Renal cortex interstitium (tissue), 11 donors: ENCODE measurements around the gene KAZN. TPM values are rescaled to one million over a fixed set of nuclear protein-coding genes. Genes with fewer than 3 reads are reported as not detected.

ENCODE experiments used
- DNase-seq, 11 donors: peaks; one replicate each; pipeline ENCODE4 v3.0.0-alpha.2; 2013; ENCODE audit warnings: low read depth in 9 of 11, low spot score in 4 of 11; ENCODE audit errors: extremely low read depth in 1 of 11
- polyA plus RNA-seq, 3 donors: library from polyadenylated mRNA; unstranded; fragments of 120-200 nt; gene quantifications; one replicate each; pipeline ENCODE4 v1.2.1, GENCODE V29; 2013; ENCODE audit not compliant: insufficient read length in 3 of 3

KAZN gene
- polyA plus RNA-seq, 3 donors = 32.3 to 43.3 (median 34.6) TPM

DNA sequence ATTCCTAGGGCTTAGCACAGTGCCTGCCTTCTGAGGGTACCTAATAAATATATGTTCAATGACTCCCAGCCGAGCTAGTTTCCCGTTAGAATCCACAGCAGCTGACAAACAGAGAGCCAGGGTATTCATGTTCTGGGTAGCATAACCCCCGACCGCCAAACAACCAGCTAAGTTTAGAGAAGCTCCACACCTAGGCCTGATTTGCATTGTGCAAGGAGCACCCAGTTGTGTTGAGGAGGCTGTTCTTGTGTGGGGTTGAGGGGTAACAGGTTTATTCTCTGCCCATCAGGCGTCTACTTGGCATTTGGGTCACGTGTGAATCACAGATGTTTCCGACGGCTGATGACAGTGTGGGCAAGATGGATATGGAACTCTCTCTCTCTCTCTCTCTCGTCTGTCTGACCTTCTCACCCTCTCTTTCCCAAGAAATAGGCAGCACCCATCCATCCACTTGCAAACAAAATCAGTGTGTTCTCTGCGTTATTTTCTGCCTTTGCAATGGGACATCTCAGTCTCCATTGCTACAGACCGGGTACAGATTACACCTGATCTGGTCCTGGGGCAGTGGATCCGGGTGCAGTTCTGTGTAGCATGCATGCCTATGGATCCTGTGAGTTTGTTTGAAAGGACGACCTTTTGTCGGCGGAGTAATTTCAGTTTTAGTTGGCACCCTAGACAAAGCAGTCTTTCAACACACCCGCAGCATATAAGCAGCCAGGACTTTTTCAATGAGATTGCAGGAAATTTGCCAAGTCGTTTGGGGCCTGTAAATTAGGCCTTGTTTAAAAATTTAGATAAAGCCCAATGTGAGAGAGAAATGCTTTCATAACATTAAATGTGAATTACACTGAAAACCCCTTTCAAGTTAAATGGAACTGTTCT, 29.4 kb downstream of the KAZN start:
- peak in 6 of 11 donors; percentile 31 to 62 (median 48) for DNase-seq

DNA sequence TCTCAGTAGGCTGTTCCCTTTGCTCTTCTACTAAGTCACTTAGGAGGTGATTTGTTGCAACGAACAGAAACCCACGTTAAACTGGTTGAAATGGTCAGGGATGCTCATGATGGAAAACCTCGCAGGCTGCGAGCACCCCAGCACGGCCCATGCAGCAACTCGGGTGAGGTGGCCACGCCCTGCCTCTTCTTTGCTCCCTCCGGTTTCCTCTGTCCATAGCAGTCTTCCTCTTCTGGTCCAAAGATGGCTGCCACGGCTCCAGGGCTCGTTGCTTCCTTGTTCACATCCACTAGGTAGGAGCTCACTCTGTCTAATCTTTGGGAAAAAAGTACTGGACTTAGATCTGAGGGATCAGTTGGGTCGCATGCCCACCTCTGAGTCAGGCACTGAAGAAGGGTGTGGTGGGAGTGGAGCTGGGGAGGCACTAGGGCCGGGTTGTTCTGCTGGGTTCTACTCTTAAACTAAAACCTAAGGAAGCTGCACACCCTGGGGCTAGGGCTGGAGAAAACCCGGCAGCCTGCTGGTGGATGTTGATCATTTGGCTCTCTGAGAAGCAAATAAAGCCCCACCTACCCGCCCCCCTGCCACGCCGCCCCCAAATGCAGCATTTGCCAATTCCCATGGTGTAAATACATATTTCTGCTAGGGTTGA, 31.0 kb downstream of the KAZN start:
- DNase-seq = no peak

DNA sequence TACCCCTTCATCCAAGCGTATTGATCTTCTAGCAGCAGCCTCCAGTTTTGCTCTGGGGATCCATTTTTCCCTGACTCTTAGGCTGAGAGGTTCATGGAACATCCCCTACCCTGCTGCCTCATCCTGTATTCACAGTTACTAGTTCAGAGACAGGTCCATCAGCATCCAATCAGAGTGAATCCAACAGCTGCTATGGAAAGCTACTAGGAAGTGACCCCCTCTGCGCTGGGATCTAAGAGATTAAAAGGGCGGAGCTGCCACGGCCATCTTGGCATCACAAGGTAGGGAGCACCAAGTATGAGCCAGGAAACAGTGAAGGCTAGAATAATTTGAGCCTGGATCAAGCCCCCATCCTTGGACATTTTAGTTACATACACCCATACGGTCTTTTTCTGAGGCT, 32.5 kb downstream of the KAZN start:
- DNase-seq = no peak

DNA sequence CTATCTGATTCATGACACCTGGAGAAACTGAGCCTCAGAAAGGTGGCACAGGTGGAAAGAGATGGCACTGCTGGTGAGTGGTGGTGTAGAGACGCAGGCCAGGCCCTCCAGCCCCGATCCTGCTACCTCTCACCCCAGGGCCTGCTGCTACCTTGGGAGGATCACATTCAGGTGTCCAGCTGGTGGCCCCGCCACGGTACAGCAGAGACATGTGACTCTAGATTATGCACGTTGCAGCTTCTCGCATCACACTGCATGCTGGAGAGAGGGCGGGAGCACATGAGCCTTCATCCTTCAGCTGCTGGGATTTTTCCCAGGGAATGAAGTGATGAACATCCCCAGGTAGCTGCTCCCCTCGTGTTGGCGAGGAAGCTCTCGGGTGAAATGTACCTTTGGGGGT, 32.9 kb downstream of the KAZN start:
- DNase-seq = no peak

DNA sequence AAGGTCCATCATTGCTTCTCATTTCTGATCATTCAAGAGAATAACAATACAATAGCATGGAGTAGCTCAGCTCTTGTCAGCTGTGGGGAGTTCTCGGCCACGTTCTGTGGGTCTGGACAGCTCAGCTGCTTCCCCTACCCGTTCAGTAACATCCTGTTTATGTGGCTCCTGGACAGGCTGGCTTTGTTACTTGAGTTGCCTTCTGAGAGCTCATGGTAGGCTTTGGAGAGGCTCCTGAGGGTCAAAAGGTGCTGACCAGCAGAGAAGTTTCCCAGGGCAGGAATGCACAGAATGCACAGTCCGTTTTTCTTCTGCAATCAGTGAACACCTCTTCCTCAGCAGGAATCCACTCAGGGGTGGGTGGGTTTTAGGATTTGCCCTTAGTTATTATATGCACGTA, 36.0 kb downstream of the KAZN start:
- no peak for DNase-seq

DNA sequence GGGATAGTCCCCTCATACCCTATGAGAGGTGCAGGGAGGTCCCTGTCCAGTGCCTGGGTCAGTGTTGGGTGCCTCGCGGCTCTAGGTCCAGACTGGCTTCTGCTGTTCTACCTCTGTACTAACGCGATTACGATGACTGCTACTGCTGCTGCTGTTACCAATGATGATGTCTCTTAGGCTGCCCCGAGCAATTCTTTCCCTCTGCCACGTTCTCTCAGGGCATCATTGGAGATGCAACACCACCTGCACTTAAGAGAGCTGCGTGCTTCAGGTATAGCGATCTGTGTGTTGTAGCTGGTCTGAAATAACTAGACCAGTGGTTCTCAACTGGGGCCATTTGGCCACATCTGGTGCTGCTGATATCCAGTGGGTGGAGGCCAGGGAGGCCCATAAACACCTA, 36.9 kb downstream of the KAZN start:
- DNase-seq = no peak

DNA sequence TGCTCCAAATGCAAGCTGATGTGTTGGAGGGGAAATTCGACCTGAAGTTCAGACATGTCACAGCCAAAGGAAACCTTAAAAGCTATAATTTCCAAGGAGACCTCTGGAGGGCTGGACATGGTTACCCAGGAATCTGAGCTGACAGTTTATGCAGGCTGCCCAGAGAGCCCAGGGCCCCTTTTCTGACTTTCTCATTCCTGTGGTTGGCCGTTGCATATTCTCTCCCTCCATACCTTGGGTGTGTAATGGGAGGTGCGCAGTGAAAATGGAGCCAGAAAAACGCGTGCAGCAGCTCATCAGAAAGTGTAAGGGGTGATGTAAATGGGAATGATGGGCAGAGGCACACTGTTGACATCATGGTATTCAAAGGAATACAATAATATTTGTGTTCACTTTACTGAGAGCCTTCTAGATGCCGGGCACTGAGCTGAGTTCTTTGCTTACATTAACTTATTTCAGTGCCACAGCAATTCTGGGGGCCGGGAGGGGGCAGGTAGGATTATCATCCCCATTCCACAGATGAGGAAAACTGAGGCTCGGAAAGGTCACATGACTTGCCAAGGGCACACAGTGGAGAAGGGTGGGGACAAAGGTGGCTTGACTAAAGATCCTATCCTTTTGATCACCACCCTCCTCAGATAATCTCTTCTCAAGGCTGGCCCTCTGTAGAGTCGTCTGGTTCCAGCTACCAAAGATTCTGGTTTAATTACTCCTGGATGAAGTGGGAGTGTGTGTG, 38.6 kb downstream of the KAZN start:
- no peak for DNase-seq

DNA sequence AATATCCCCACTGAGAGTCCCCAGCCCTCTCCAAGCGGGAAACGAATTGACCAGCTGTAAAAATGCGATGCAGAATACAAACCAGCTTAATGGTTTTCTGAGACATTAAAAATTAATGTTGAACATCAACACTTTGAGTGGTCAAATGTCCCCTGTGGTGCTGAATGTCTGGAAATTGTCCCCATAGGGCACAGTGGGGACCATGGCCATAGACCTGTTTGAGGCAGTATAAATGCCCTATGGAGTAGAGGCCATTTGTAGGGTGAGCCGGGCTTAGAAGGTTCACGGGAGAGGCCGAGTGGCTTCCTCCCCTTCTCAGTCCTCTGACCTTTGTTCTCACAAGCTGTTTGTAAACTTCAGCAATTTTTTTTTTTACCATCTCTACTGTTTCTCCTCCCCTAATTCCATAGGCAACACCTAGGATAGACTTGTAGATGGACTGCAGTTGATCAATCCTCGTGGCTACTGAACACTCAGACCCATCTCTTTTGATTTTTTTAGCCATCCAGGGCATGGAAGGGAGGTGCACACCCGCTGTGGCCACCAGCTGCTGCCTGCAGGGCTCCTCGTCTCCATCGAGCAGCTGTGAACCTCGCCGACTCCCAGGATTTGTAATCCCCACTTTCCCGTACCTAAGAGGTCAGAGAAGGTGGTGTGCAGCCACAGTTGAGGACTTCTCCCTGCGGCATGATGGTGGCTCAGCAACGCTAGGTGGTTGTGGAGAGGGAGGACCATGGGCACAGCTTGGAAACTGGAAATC, 41.0 kb downstream of the KAZN start:
- no peak for DNase-seq

DNA sequence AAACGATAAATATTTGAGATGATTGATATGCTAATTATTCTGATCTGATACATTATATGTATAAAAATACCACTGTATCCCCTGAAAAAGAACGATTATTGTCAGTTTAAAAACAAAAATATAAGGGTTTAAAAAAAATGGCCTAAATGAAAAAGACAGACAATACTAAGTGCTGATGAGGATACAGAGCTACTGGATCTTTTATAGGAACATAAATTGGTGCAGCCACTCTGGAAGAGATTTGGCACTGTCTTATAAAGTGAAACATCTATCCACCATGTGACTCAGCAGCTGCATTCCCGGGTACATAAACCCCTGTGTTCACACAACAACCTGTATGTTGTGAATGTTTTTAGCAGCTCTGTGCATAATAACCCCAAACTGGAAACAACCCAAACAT, 44.2 kb downstream of the KAZN start:
- no peak for DNase-seq

DNA sequence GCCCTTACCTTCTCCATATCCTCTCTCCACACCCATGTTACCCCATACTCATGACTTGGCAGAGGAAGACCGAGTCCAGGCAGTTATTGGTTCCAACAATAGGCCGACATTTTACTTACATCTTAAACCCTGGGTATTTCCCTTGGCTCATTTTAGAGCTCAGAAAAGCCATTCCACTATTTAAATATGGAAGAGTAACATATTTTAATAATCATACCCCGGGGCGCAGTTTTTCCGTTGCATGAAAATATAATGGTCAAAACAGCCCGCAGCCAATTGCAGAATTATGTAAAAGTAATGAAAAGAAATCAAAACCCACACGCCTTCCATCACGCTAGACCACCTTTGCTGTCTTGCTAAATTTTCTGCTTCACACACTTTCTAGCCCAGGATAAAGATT, 48.5 kb downstream of the KAZN start:
- no peak for DNase-seq

DNA sequence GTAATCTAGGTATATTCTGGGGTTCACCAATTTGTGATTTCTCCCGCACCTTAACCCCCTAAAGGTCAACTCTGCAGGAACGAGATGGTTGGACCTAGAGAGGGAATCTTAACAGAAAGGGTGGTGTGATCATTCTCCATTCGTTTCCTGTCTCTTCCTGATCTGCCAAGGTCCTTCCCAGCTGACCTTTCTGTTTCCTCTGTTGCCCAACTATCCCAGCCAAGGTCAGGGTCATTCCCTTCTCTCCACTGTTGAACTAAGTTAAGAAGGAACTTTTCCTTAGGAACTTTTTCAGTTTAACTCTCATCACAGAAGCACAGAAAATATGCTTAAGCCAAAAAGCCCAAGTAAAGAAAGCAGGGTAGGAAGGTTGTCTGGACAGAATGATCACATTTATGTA, 49.3 kb downstream of the KAZN start:
- DNase-seq = no peak

DNA sequence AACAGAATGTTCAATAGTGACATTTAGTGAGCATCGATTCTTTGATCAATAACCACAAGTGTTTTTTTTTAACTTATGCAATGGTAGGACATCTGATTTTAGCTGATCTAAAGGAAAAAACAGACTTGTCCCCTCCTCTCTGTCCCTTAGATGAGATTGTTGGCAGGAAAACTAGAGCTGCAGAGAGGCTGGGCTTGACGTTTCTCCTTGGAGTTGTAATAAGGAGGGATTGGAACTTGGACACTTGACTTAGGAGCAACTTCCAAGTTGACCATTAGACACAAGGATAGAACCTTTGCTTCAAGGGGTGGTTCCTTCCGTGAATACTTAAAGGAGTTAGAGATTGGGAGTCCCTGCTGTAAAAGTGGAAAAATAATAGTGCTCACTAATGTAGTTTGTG, 49.9 kb downstream of the KAZN start:
- no peak for DNase-seq

DNA sequence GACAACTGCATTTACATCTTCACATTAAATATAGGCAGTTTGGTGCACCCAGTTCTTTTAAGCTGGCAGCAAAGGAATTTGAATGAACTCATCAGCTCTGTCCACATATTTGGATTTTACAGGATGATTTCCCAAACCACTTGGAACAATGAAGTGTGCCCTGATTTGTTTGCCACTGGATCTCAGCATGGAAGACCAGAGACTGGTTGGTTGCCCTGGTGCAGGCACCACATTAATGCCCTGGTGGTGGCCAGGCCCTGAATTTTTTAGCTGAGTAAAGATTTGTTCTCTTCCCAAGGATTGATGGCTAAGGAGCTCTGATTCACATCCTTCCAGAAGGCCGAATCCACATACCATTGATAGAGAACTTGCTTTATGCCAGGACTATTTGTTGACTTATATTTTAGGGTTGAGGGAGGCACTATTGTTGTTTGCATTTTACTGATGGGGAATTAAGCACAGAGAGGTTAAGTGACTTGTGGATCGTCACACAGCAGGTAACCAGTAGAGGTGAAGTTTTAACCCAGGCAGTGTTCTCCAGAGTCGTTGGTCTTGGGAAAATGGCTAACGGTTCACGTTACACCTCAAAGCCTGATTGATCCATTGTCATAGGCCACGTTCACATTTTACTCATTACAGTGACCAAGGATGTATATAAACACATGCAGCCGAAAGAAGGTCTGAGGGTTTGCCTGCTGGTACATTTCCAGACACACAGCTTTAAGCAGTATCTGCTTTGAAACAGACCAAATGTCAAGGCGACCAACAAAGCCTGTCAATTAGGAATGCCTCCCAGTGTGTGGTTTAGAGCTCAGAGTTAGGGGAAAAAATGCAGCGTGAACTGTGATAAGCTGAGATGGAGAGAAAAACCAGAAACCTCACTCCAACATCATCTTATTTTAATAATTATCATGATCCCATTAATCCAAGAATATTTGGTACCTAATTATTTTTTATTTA, 50.7 kb downstream of the KAZN start:
- DNase-seq = no peak

DNA sequence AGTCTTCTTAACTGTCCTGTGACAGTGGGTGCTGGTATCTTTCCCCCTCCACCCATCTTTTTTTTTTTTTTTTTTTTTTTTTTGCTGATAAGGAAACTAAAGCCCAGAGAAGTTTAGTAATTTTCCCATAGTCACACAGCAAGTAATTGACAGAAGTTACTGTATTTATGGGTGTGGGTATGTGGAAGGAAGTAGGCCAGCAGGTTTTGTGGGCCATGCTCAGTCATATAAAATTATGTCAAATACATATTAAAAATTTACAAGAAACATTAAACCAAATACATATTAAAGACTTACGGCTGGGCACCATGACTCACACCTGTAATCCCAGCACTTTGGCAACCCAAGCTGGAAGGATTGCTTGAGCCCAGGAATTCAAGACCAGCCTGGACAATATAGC, 51.5 kb downstream of the KAZN start:
- no peak for DNase-seq

DNA sequence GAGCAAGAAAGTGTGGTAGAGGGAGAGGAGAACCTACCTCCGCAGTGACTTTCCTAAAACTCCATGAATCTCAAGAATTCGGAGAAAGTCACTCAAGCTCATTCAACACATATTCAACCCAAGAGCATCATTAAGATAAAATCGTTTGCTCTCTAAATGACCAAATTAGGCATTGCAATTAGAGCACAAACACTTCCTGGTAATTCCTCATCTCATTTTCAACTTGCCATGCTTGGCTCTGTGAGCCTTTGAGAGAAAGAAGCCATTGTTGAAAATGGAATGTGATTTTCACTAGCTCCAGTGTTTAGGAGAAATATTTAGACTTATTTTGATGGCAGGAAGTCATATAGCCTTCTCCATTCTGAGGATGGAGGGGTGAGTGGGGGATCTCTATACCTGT, 52.5 kb downstream of the KAZN start:
- no peak for DNase-seq

DNA sequence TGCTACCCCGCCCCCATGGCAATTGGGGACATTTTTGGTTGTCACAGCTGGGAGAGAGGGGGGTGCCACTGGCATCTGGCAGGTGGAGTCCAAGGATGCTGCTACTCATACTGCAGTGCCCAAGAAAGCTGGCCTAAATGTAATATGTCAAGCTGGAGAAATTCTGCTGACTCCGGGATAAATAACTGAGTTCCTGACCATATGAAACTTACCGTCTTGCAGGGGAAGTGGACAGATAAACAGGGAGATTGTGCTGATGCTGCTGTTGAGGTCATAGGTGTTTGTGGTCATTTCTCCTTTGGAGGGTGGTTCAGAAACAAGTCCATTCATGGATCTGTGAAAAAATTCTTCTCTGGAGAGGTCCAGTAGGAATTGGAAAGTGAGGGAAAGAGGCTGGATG, 54.4 kb downstream of the KAZN start:
- no peak for DNase-seq

DNA sequence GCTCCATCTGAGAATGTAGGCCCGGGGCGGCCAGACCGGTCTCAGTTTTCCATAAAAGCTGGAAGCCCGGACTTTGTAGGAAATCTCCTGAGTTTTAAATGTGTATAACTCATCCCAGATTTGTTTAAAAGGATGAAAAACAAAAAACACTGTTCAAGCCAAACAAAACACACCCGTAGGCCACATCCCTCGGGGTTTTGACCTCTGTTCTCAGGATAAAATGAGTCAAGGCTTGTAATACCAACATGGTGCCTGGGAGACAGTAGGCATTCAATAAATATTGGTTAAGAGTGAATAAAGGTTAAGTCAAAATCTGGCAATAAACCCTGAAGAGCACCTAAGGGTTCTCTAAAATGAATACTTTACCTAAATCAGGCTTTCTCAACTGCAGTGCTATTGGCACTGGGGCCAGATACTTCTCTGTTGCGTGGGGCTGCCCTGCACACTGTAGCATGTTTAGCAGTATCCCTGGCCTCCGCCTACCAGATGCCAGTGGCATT, 55.0 kb downstream of the KAZN start:
- no peak for DNase-seq

DNA sequence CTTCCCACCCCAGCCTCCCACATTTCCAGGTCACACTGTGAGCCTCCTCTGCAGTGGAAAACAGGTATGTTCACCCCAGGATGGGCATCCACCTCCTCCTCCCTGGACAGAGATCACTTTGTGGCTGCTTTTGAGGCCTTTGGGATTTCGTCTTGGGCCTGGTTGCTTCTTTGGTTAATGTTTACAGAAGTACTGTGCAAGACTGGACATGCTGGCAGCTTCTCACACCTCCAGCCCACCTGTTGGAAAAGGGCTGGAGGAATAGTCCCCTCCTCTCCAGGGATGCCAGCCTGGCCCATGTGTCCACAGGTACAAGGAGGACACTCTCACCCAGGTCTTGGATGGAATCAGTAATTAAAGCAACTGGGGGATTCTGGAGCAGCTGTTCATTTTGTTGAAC, 56.1 kb downstream of the KAZN start:
- DNase-seq = no peak
